Neuronal stem cell (in vitro differentiated cells): ENCODE measurements around the gene ISLR2.
A peak's percentile ranks its signal among the peaks of the same experiment; 100 is the strongest.

Source experiments
- DNase-seq: peaks from one replicate; pipeline ENCODE4 v3.0.0-alpha.2; 2013; ENCODE audit warnings: low spot score
- H2AFZ ChIP-seq: one replicate; pipeline ENCODE4 v1.6.1; 2013; ENCODE audit warnings: mild to moderate bottlenecking, low read length, inconsistent platforms
- H2AK5ac ChIP-seq: 2 replicates; pipeline ENCODE4 v1.6.1; 2013; ENCODE audit warnings: low read depth, mild to moderate bottlenecking, inconsistent platforms, low read length, moderate library complexity, mixed read lengths
- H2BK120ac ChIP-seq: 2 replicates; pipeline ENCODE4 v1.6.1; 2013; ENCODE audit warnings: low read depth, mild to moderate bottlenecking, inconsistent platforms, low read length, moderate library complexity, mixed read lengths
- H2BK12ac ChIP-seq: one replicate; pipeline ENCODE4 v1.6.1; 2013; ENCODE audit warnings: low read length, inconsistent platforms
- H2BK15ac ChIP-seq: 2 replicates; pipeline ENCODE4 v1.6.1; 2013; ENCODE audit warnings: mild to moderate bottlenecking, low read length, inconsistent platforms, mixed read lengths
- H2BK5ac ChIP-seq: one replicate; pipeline ENCODE4 v1.6.1; 2013; ENCODE audit warnings: inconsistent platforms, mild to moderate bottlenecking, low read length, moderate library complexity
- H3K14ac ChIP-seq: one replicate; pipeline ENCODE4 v1.6.1; 2013; ENCODE audit warnings: low read length, inconsistent platforms
- H3K18ac ChIP-seq: 2 replicates; pipeline ENCODE4 v1.6.1; 2013; ENCODE audit warnings: low read length, inconsistent platforms
- H3K23ac ChIP-seq: 2 replicates; pipeline ENCODE4 v1.6.1; 2013; ENCODE audit warnings: low read depth, mild to moderate bottlenecking, mixed read lengths, low read length, inconsistent platforms; ENCODE audit not compliant: poor library complexity
- H3K27ac ChIP-seq: replicated peaks from 3 replicates; pipeline ENCODE4 v1.5.1; 2013; ENCODE audit warnings: low read length, inconsistent platforms
- H3K27me3 ChIP-seq, 3 experiments: 2 replicates each; pipeline ENCODE4 v1.6.1; 2013; ENCODE audit warnings: low read length in 3 of 3, mild to moderate bottlenecking in 2 of 3, inconsistent platforms in 1 of 3, low read depth in 1 of 3, mixed read lengths in 1 of 3, moderate library complexity in 1 of 3; ENCODE audit not compliant: control insufficient read depth in 3 of 3, insufficient read depth in 3 of 3
- H3K36me3 ChIP-seq, 2 donors: replicated peaks in 1 of 2; 2 replicates each; pipeline ENCODE4 v1.6.1; 2013; ENCODE audit warnings: low read length in 2 of 2; ENCODE audit not compliant: control insufficient read depth in 2 of 2, insufficient read depth in 2 of 2
- H3K4ac ChIP-seq: 2 replicates; pipeline ENCODE4 v1.6.1; 2013; ENCODE audit warnings: inconsistent platforms, mild to moderate bottlenecking, low read length, moderate library complexity
- H3K4me1 ChIP-seq, 2 donors: 1 replicate in 1 of 2; 2 replicates in 1 of 2; pipeline ENCODE4 v1.6.1; 2013; ENCODE audit warnings: low read length in 2 of 2, low read depth in 1 of 2; ENCODE audit not compliant: control insufficient read depth in 2 of 2, insufficient read depth in 1 of 2
- H3K4me2 ChIP-seq: one replicate; pipeline ENCODE4 v1.6.1; 2013; ENCODE audit warnings: mild to moderate bottlenecking, low read length, inconsistent platforms; ENCODE audit not compliant: insufficient read depth, poor library complexity, severe bottlenecking
- H3K4me3 ChIP-seq, 2 donors: 2 replicates each; pipeline ENCODE4 v1.5.1; 2013; ENCODE audit warnings: low read length in 2 of 2, mild to moderate bottlenecking in 2 of 2, inconsistent platforms in 1 of 2, moderate library complexity in 1 of 2
- H3K79me1 ChIP-seq: one replicate; pipeline ENCODE4 v1.6.1; 2013; ENCODE audit warnings: low read depth, mild to moderate bottlenecking, inconsistent platforms, low read length, moderate library complexity
- H3K9ac ChIP-seq: one replicate; pipeline ENCODE4 v1.6.1; 2013; ENCODE audit warnings: mild to moderate bottlenecking, low read depth, low read length, inconsistent platforms; ENCODE audit not compliant: poor library complexity
- H3K9me3 ChIP-seq, 2 donors: replicated peaks in 1 of 2; 2 replicates each; pipeline versions ENCODE3 to v1.6.1; 2013; ENCODE audit warnings: low read length in 2 of 2, mild to moderate bottlenecking in 2 of 2, inconsistent platforms in 1 of 2, low read depth in 1 of 2, mixed read lengths in 1 of 2, moderate library complexity in 1 of 2; ENCODE audit not compliant: control insufficient read depth in 2 of 2, insufficient read depth in 1 of 2
- H4K8ac ChIP-seq: one replicate; pipeline ENCODE4 v1.6.1; 2013; ENCODE audit warnings: low read depth, mild to moderate bottlenecking, inconsistent platforms, low read length, moderate library complexity
- H4K91ac ChIP-seq: one replicate; pipeline ENCODE4 v1.6.1; 2013; ENCODE audit warnings: low read length, low read depth, mild to moderate bottlenecking, inconsistent platforms; ENCODE audit not compliant: poor library complexity
- WGBS, 2 donors: extraction: QIAGEN DNeasy Blood & Tissue Kit; methylation state at CpG; one replicate each; pipeline ENCODE4 v1.1.7; 2013; ENCODE audit warnings: missing lambda C conversion rate in 2 of 2, mixed read lengths in 1 of 2; ENCODE audit not compliant: insufficient read length in 2 of 2, insufficient replicate concordance in 1 of 2; ENCODE audit errors: extremely low coverage in 2 of 2; 5-methylcytosine and 5-hydroxymethylcytosine counted together

ISLR2 gene

GRCh38 chr15:74109713-74110112 lies 20.7 kb upstream of the ISLR2 start:
- Histone ChIP-seq H2BK5ac (no peak overlapping the region), H3K9me3 (no peaks in the 10 kb centered on the region), H2AFZ (no peak overlapping the region), H2BK120ac (no peak overlapping the region), H4K8ac (no peak overlapping the region), H3K14ac (no peak overlapping the region), H3K4ac (no peak overlapping the region), H2AK5ac (no peak overlapping the region), H3K4me2 (no peak overlapping the region), H3K4me3 (no peak overlapping the region), H3K4me1 (no peaks in the 10 kb centered on the region), H3K23ac (no peak overlapping the region), H3K27me3 (no peaks in the 10 kb centered on the region), H3K79me1 (no peaks in the 10 kb centered on the region), H3K9ac (no peak overlapping the region), H2BK15ac (no peak overlapping the region), H3K18ac (no peak overlapping the region), H3K27ac (no peak overlapping the region), H2BK12ac (no peak overlapping the region), H4K91ac (no peak overlapping the region), H3K36me3 (no peaks in the 10 kb centered on the region)
- DNase-seq = no peak
- no CpG with 5 or more reads among the region's 7 CpGs for WGBS, 2 donors

- H4K8ac ChIP-seq = no peak overlapping the region
- no peaks in the 10 kb centered on the region for H3K36me3 ChIP-seq
- H3K27me3 ChIP-seq = peaks cover 0 to 2% (median 0%) of the 10 kb centered on the region in 3 experiments
- H2BK15ac ChIP-seq = no peak overlapping the region
- no peak overlapping the region for H3K4me2 ChIP-seq
- no peak overlapping the region for H4K91ac ChIP-seq
- H2AFZ ChIP-seq = no peak overlapping the region
- no peak overlapping the region for H2BK120ac ChIP-seq
- H3K27ac ChIP-seq = no peak overlapping the region
- no peak overlapping the region for H3K23ac ChIP-seq
- no peak for DNase-seq
- no CpG with 5 or more reads among the region's 6 CpGs for WGBS, 2 donors
- H2BK12ac ChIP-seq = no peak overlapping the region
- H3K4me3 ChIP-seq = no peak overlapping the region
- H3K9ac ChIP-seq = no peak overlapping the region
- H2AK5ac ChIP-seq = no peak overlapping the region
- peaks cover 11 to 13% of the 10 kb centered on the region in 2 donors for H3K4me1 ChIP-seq
- no peak overlapping the region for H3K14ac ChIP-seq
- H3K4ac ChIP-seq = no peak overlapping the region
- H3K18ac ChIP-seq = no peak overlapping the region
- H2BK5ac ChIP-seq = no peak overlapping the region
- H3K9me3 ChIP-seq = no peaks in the 10 kb centered on the region
- no peaks in the 10 kb centered on the region for H3K79me1 ChIP-seq
Observed at GRCh38 chr15:74120426-74120825, 10.0 kb upstream of the ISLR2 start.

- no peak overlapping the region for H3K14ac ChIP-seq
- H2BK15ac ChIP-seq = peak overlapping the region; percentile 13
- H3K27ac ChIP-seq = no peak overlapping the region
- H3K18ac ChIP-seq = no peak overlapping the region
- no CpG with 5 or more reads among the region's 4 CpGs for WGBS, 2 donors
- H3K4me3 ChIP-seq = no peak overlapping the region
- H3K4me2 ChIP-seq = no peak overlapping the region
- peaks cover 0 to 2% (median 0%) of the 10 kb centered on the region in 3 experiments for H3K27me3 ChIP-seq
- H3K36me3 ChIP-seq = no peaks in the 10 kb centered on the region
- H2AFZ ChIP-seq = no peak overlapping the region
- no peak for DNase-seq
- H3K4ac ChIP-seq = no peak overlapping the region
- H2AK5ac ChIP-seq = no peak overlapping the region
- no peaks in the 10 kb centered on the region for H3K79me1 ChIP-seq
- H2BK120ac ChIP-seq = no peak overlapping the region
- no peak overlapping the region for H3K9ac ChIP-seq
- H4K91ac ChIP-seq = no peak overlapping the region
- peaks cover 11 to 13% of the 10 kb centered on the region in 2 donors for H3K4me1 ChIP-seq
- H4K8ac ChIP-seq = no peak overlapping the region
- no peak overlapping the region for H2BK12ac ChIP-seq
- no peak overlapping the region for H3K23ac ChIP-seq
- no peaks in the 10 kb centered on the region for H3K9me3 ChIP-seq
- no peak overlapping the region for H2BK5ac ChIP-seq
Observed at GRCh38 chr15:74121039-74121438, 9.3 kb upstream of the ISLR2 start.

DNA sequence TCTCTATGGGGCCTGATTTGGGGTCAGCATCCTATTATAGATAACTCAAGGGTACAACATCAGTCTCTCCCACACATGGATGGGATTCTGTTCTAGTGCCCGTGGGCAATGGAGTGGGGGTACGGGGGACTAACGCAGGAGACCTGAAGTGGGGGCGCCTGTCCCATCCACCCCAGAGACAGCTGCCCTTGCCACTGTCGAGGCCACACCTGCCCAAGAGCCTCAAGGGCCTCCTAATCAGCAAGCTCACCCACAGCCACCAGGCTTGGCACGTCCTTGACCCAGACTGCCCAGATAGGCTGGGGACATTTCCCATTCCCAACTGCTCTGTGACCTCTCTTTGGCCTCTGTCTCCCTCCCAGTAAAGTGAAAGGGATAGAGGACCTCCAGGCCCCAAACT lies 8.5 kb upstream of the ISLR2 start:
- no peak overlapping the region for H4K8ac ChIP-seq
- H3K9ac ChIP-seq = no peak overlapping the region
- H3K9me3 ChIP-seq = no peaks in the 10 kb centered on the region
- H2AFZ ChIP-seq = peak overlapping the region; percentile 83
- H3K18ac ChIP-seq = no peak overlapping the region
- no peak for DNase-seq
- H3K27me3 ChIP-seq = peaks cover 0 to 2% (median 2%) of the 10 kb centered on the region in 3 experiments
- no peak overlapping the region for H3K4ac ChIP-seq
- no peaks in the 10 kb centered on the region for H3K79me1 ChIP-seq
- H4K91ac ChIP-seq = no peak overlapping the region
- no peak overlapping the region for H2BK15ac ChIP-seq
- H3K4me1 ChIP-seq = peaks cover 11 to 13% of the 10 kb centered on the region in 2 donors
- no peaks in the 10 kb centered on the region for H3K36me3 ChIP-seq
- no CpG with 5 or more reads among the region's 6 CpGs for WGBS, 2 donors
- H3K4me2 ChIP-seq = no peak overlapping the region
- H3K27ac ChIP-seq = no peak overlapping the region
- H3K14ac ChIP-seq = no peak overlapping the region
- H2BK120ac ChIP-seq = no peak overlapping the region
- no peak overlapping the region for H2BK5ac ChIP-seq
- no peak overlapping the region for H3K23ac ChIP-seq
- H2BK12ac ChIP-seq = no peak overlapping the region
- H3K4me3 ChIP-seq = peak overlapping the region in 1 of 2 donors; percentile 49
- H2AK5ac ChIP-seq = no peak overlapping the region
